ENCODE data around the gene MAMSTR. TPM values are rescaled to one million over a fixed set of nuclear protein-coding genes. Genes with fewer than 3 reads are reported as not detected.
A peak's percentile ranks its signal among the peaks of the same experiment; 100 is the strongest.
"Not testable (repeated sequence)": the region's sequence is repeated elsewhere in the genome, so short reads cannot be mapped to it uniquely, and the experiment has no call there.

The MAMSTR gene
- total and polyA plus RNA-seq, 4 donors: 0.89 to 6.6 (median 3.3) TPM

GRCh38 chr19:48680006-48680405, 39.5 kb downstream of the MAMSTR start:
- WGBS (ENCODE audit: insufficient coverage): 92% methylated on average over 6 of the region's 19 CpGs
- not testable (repeated sequence) for H3K9me3 ChIP-seq (ENCODE audit: control insufficient read depth, insufficient read depth, low read length); H3K27ac ChIP-seq (ENCODE audit: low read depth, low read length); H3K4me3 ChIP-seq (ENCODE audit: low read depth, low read length); H3K27me3 ChIP-seq (ENCODE audit: control insufficient read depth, insufficient read depth, low read length); DNase-seq (ENCODE audit: low read depth in 4 of 6, low spot score in 6 of 6); H3K36me3 ChIP-seq (ENCODE audit: control insufficient read depth, insufficient read depth, low read length)
- H3K4me1 ChIP-seq (ENCODE audit: control insufficient read depth, insufficient read depth, low read length): peaks cover 27% of the 10 kb centered on the region

- WGBS (ENCODE audit: insufficient coverage): no CpG with 5 or more reads among the region's 4 CpGs
- H3K27ac ChIP-seq (ENCODE audit: low read depth, low read length): no peak overlapping the region
- DNase-seq (ENCODE audit: low read depth in 4 of 6, low spot score in 6 of 6): no peak
- H3K27me3 ChIP-seq (ENCODE audit: control insufficient read depth, insufficient read depth, low read length): peaks cover 5% of the 10 kb centered on the region
- no peaks in the 10 kb centered on the region for H3K9me3 ChIP-seq (ENCODE audit: control insufficient read depth, insufficient read depth, low read length)
- H3K4me1 ChIP-seq (ENCODE audit: control insufficient read depth, insufficient read depth, low read length): peaks cover 27% of the 10 kb centered on the region
- H3K36me3 ChIP-seq (ENCODE audit: control insufficient read depth, insufficient read depth, low read length): peaks cover 7% of the 10 kb centered on the region
- H3K4me3 ChIP-seq (ENCODE audit: low read depth, low read length): no peak overlapping the region
These were observed 41.3 kb downstream of the MAMSTR start for GRCh38 chr19:48678201-48678600.

GRCh38 chr19:48676887-48677286, 42.6 kb downstream of the MAMSTR start:
- 94% methylated on average over 13 of the region's 13 CpGs for WGBS (ENCODE audit: insufficient coverage)
- peaks cover 7% of the 10 kb centered on the region for H3K36me3 ChIP-seq (ENCODE audit: control insufficient read depth, insufficient read depth, low read length)
- peaks cover 32% of the 10 kb centered on the region for H3K4me1 ChIP-seq (ENCODE audit: control insufficient read depth, insufficient read depth, low read length)
- peaks cover 5% of the 10 kb centered on the region for H3K27me3 ChIP-seq (ENCODE audit: control insufficient read depth, insufficient read depth, low read length)
- H3K9me3 ChIP-seq (ENCODE audit: control insufficient read depth, insufficient read depth, low read length): no peaks in the 10 kb centered on the region
- no peak for DNase-seq (ENCODE audit: low read depth in 4 of 6, low spot score in 6 of 6)
- no peak overlapping the region for H3K27ac ChIP-seq (ENCODE audit: low read depth, low read length)
- no peak overlapping the region for H3K4me3 ChIP-seq (ENCODE audit: low read depth, low read length)

GRCh38 chr19:48676487-48676886, 43.0 kb downstream of the MAMSTR start:
- DNase-seq (ENCODE audit: low read depth in 4 of 6, low spot score in 6 of 6): no peak
- Histone ChIP-seq H3K36me3 (ENCODE audit: control insufficient read depth, insufficient read depth, low read length) (peaks cover 7% of the 10 kb centered on the region), H3K27me3 (ENCODE audit: control insufficient read depth, insufficient read depth, low read length) (peaks cover 5% of the 10 kb centered on the region), H3K4me3 (ENCODE audit: low read depth, low read length) (no peak overlapping the region), H3K27ac (ENCODE audit: low read depth, low read length) (no peak overlapping the region), H3K4me1 (ENCODE audit: control insufficient read depth, insufficient read depth, low read length) (peaks cover 34% of the 10 kb centered on the region), H3K9me3 (ENCODE audit: control insufficient read depth, insufficient read depth, low read length) (no peaks in the 10 kb centered on the region)
- 94% methylated on average over 17 of the region's 17 CpGs for WGBS (ENCODE audit: insufficient coverage)

- H3K27ac ChIP-seq (ENCODE audit: low read depth, low read length): peak overlapping the region; percentile 29
- H3K27me3 ChIP-seq (ENCODE audit: control insufficient read depth, insufficient read depth, low read length): peaks cover 5% of the 10 kb centered on the region
- DNase-seq (ENCODE audit: low read depth in 4 of 6, low spot score in 6 of 6): peak in 5 of 6 donors; percentile 84 to 97 (median 89)
- no peaks in the 10 kb centered on the region for H3K9me3 ChIP-seq (ENCODE audit: control insufficient read depth, insufficient read depth, low read length)
- peak overlapping the region; percentile 4 for H3K4me3 ChIP-seq (ENCODE audit: low read depth, low read length)
- H3K4me1 ChIP-seq (ENCODE audit: control insufficient read depth, insufficient read depth, low read length): peaks cover 41% of the 10 kb centered on the region
- H3K36me3 ChIP-seq (ENCODE audit: control insufficient read depth, insufficient read depth, low read length): no peaks in the 10 kb centered on the region
- 34% methylated on average over 27 of the region's 28 CpGs for WGBS (ENCODE audit: insufficient coverage)
These were observed 44.4 kb downstream of the MAMSTR start for GRCh38 chr19:48674921-48675824.

GRCh38 chr19:48674216-48674809, 45.2 kb downstream of the MAMSTR start:
- WGBS (ENCODE audit: insufficient coverage): 68% methylated on average over 8 of the region's 19 CpGs
- no peaks in the 10 kb centered on the region for H3K36me3 ChIP-seq (ENCODE audit: control insufficient read depth, insufficient read depth, low read length)
- no peaks in the 10 kb centered on the region for H3K9me3 ChIP-seq (ENCODE audit: control insufficient read depth, insufficient read depth, low read length)
- H3K27me3 ChIP-seq (ENCODE audit: control insufficient read depth, insufficient read depth, low read length): peaks cover 5% of the 10 kb centered on the region
- H3K4me3 ChIP-seq (ENCODE audit: low read depth, low read length): no peak overlapping the region
- no peak for DNase-seq (ENCODE audit: low read depth in 4 of 6, low spot score in 6 of 6)
- no peak overlapping the region for H3K27ac ChIP-seq (ENCODE audit: low read depth, low read length)
- peaks cover 41% of the 10 kb centered on the region for H3K4me1 ChIP-seq (ENCODE audit: control insufficient read depth, insufficient read depth, low read length)

GRCh38 chr19:48673436-48674100, 46.0 kb downstream of the MAMSTR start:
- Histone ChIP-seq H3K36me3 (ENCODE audit: control insufficient read depth, insufficient read depth, low read length) (no peaks in the 10 kb centered on the region), H3K27me3 (ENCODE audit: control insufficient read depth, insufficient read depth, low read length) (peaks cover 5% of the 10 kb centered on the region), H3K27ac (ENCODE audit: low read depth, low read length) (no peak overlapping the region), H3K4me3 (ENCODE audit: low read depth, low read length) (no peak overlapping the region), H3K9me3 (ENCODE audit: control insufficient read depth, insufficient read depth, low read length) (no peaks in the 10 kb centered on the region), H3K4me1 (ENCODE audit: control insufficient read depth, insufficient read depth, low read length) (peaks cover 41% of the 10 kb centered on the region)
- no peak for DNase-seq (ENCODE audit: low read depth in 4 of 6, low spot score in 6 of 6)
- WGBS (ENCODE audit: insufficient coverage): 51% methylated on average over 25 of the region's 25 CpGs

GRCh38 chr19:48672994-48673393, 46.5 kb downstream of the MAMSTR start, which contains the start of gene NTN5:
TSS of gene NTN5 (minus strand) at chr19:48673017. CDS start at chr19:48670986, 2,031 bp downstream.
- Histone ChIP-seq H3K9me3 (ENCODE audit: control insufficient read depth, insufficient read depth, low read length) (no peaks in the 10 kb centered on the region), H3K27ac (ENCODE audit: low read depth, low read length) (no peak within 1 kb of the TSS), H3K27me3 (ENCODE audit: control insufficient read depth, insufficient read depth, low read length) (peaks cover 5% of the 10 kb centered on the region), H3K4me3 (ENCODE audit: low read depth, low read length) (no peak within 1 kb of the TSS), H3K4me1 (ENCODE audit: control insufficient read depth, insufficient read depth, low read length) (peaks cover 41% of the 10 kb centered on the region), H3K36me3 (ENCODE audit: control insufficient read depth, insufficient read depth, low read length) (no peaks in the 10 kb centered on the region)
- DNase-seq (ENCODE audit: low read depth in 4 of 6, low spot score in 6 of 6): no peak
- WGBS (ENCODE audit: insufficient coverage): 37% methylated on average over 25 of the region's 25 CpGs

- no peak overlapping the region for H3K27ac ChIP-seq (ENCODE audit: low read depth, low read length)
- DNase-seq (ENCODE audit: low read depth in 4 of 6, low spot score in 6 of 6): no peak
- peaks cover 41% of the 10 kb centered on the region for H3K4me1 ChIP-seq (ENCODE audit: control insufficient read depth, insufficient read depth, low read length)
- no peaks in the 10 kb centered on the region for H3K36me3 ChIP-seq (ENCODE audit: control insufficient read depth, insufficient read depth, low read length)
- H3K9me3 ChIP-seq (ENCODE audit: control insufficient read depth, insufficient read depth, low read length): no peaks in the 10 kb centered on the region
- 83% methylated on average over 3 of the region's 10 CpGs for WGBS (ENCODE audit: insufficient coverage)
- no peak overlapping the region for H3K4me3 ChIP-seq (ENCODE audit: low read depth, low read length)
- peaks cover 5% of the 10 kb centered on the region for H3K27me3 ChIP-seq (ENCODE audit: control insufficient read depth, insufficient read depth, low read length)
These were observed 48.0 kb downstream of the MAMSTR start for GRCh38 chr19:48671446-48671995.

Measured in spinal cord (tissue), 10 donors.